H1 (cell line): ENCODE results near the gene SREK1IP1. TPM values are rescaled to one million over a fixed set of nuclear protein-coding genes. Genes with fewer than 3 reads are reported as not detected.

Experiments used
- CTCF ChIA-PET: fragments of 300-600 bp; sonication (Branson Sonifier 250); formaldehyde crosslinking; loops from one replicate; lab custom pipeline; 2021; ENCODE audit not compliant: partially characterized antibody; lab: Charles Lee
- POLR2A ChIA-PET: fragments of 300-600 bp; sonication (Branson Sonifier 250); formaldehyde crosslinking; loops from one replicate; lab custom pipeline; 2021; ENCODE audit warnings: inconsistent platforms; ENCODE audit not compliant: partially characterized antibody; lab: Charles Lee
- DNase-seq, 2 experiments: peaks; one replicate each; pipeline versions ENCODE4 v3.0.0 to v3.0.0-alpha.2; 2010 to 2022; ENCODE audit warnings: low spot score in 2 of 2, low read depth in 1 of 2, mixed read lengths in 1 of 2
- FAIRE-seq: peaks from 2 replicates; lab custom pipeline; 2011; peaks lifted over from hg19 to GRCh38; lab: Jason Lieb, UNC
- H2AFZ ChIP-seq: 2 replicates; pipeline ENCODE4 v1.8.1; 2012; ENCODE audit warnings: low read length, inconsistent platforms
- H2AK5ac ChIP-seq: 2 replicates; pipeline ENCODE4 v1.6.1; 2013; ENCODE audit warnings: low read depth, low read length
- H2BK120ac ChIP-seq: replicated peaks from 2 replicates; pipeline ENCODE3; 2013; ENCODE audit warnings: low read depth, low read length, inconsistent platforms
- H2BK12ac ChIP-seq: 2 replicates; pipeline ENCODE4 v1.6.1; 2013; ENCODE audit warnings: low read depth, low read length
- H2BK15ac ChIP-seq: 2 replicates; pipeline ENCODE4 v1.6.1; 2013; ENCODE audit warnings: low read length
- H2BK20ac ChIP-seq: 2 replicates; pipeline ENCODE4 v1.6.1; 2013; ENCODE audit warnings: low read length
- H2BK5ac ChIP-seq: 2 replicates; pipeline ENCODE4 v1.6.1; 2013; ENCODE audit warnings: low read depth, low read length
- H3K14ac ChIP-seq: 2 replicates; pipeline ENCODE4 v1.6.1; 2013; ENCODE audit warnings: inconsistent platforms; ENCODE audit not compliant: insufficient read length
- H3K18ac ChIP-seq: 2 replicates; pipeline ENCODE4 v1.6.1; 2013; ENCODE audit warnings: low read length; ENCODE audit errors: extremely low read depth
- H3K23ac ChIP-seq: 2 replicates; pipeline ENCODE4 v1.6.1; 2013; ENCODE audit warnings: inconsistent platforms; ENCODE audit not compliant: insufficient read length
- H3K23me2 ChIP-seq: 2 replicates; pipeline ENCODE4 v1.6.1; 2013; ENCODE audit warnings: low read depth, low read length
- H3K27ac ChIP-seq: 2 replicates; pipeline ENCODE4 v1.6.1; 2011; ENCODE audit warnings: low read depth, low read length, inconsistent platforms
- H3K27me3 ChIP-seq, 4 experiments: replicated peaks in 1 of 4; 1 replicate in 1 of 4; 2 replicates in 3 of 4; pipeline versions ENCODE4 v1.6.1 to v1.8.1; 2011 to 2013; ENCODE audit warnings: low read length in 3 of 4, mild to moderate bottlenecking in 3 of 4, inconsistent platforms in 2 of 4, mixed read lengths in 2 of 4, moderate library complexity in 1 of 4; ENCODE audit not compliant: control insufficient read depth in 3 of 4, insufficient read depth in 3 of 4; ENCODE audit errors: extremely low read depth in 1 of 4
- H3K36me3 ChIP-seq, 4 experiments: 2 replicates each; pipeline versions ENCODE4 v1.6.1 to v1.8.1; 2011 to 2013; ENCODE audit warnings: mild to moderate bottlenecking in 4 of 4, low read length in 3 of 4, moderate library complexity in 2 of 4, control low read depth in 1 of 4, inconsistent platforms in 1 of 4; ENCODE audit not compliant: insufficient read depth in 4 of 4, control insufficient read depth in 2 of 4
- H3K4ac ChIP-seq: replicated peaks from 2 replicates; pipeline ENCODE3; 2013; ENCODE audit warnings: low read length, low read depth, mixed read lengths, inconsistent platforms; ENCODE audit not compliant: insufficient read length
- H3K4me1 ChIP-seq, 4 experiments: replicated peaks in 1 of 4; 1 replicate in 1 of 4; 2 replicates in 3 of 4; pipeline versions ENCODE4 v1.6.1 to v1.8.1; 2011 to 2013; ENCODE audit warnings: low read length in 3 of 4, inconsistent platforms in 2 of 4, mixed read lengths in 1 of 4; ENCODE audit not compliant: insufficient read depth in 4 of 4, control insufficient read depth in 3 of 4
- H3K4me2 ChIP-seq, 2 experiments: 2 replicates each; pipeline versions ENCODE4 v1.6.1 to v1.8.1; 2011 to 2013; ENCODE audit warnings: low read depth in 2 of 2, low read length in 2 of 2, control low read depth in 1 of 2, inconsistent platforms in 1 of 2, mild to moderate bottlenecking in 1 of 2; ENCODE audit not compliant: insufficient read depth in 1 of 2
- H3K4me3 ChIP-seq, 4 experiments: fragments of 200-600, 300-600 bp in 1 of 4; sonication (generic), shearing (Covaris generic), sonication (Bioruptor Twin) in 1 of 4; 2 replicates each; pipeline versions ENCODE4 v1.5.1 to v1.8.1; 2011 to 2016; ENCODE audit warnings: low read length in 4 of 4, low read depth in 3 of 4, control low read depth in 2 of 4, inconsistent platforms in 2 of 4, mild to moderate bottlenecking in 2 of 4, mixed read lengths in 1 of 4, moderate library complexity in 1 of 4; ENCODE audit not compliant: insufficient read depth in 2 of 4; ENCODE audit errors: extremely low read depth in 1 of 4
- H3K56ac ChIP-seq: replicated peaks from 2 replicates; pipeline ENCODE3; 2013; ENCODE audit warnings: low read depth, mild to moderate bottlenecking, mixed read lengths, low read length, inconsistent platforms; ENCODE audit not compliant: insufficient read length
- H3K79me1 ChIP-seq: 2 replicates; pipeline ENCODE4 v1.6.1; 2013; ENCODE audit warnings: low read depth, low read length, control low read depth
- H3K79me2 ChIP-seq, 2 experiments: 2 replicates each; pipeline versions ENCODE4 v1.6.1 to v1.8.1; 2012 to 2013; ENCODE audit warnings: low read length in 2 of 2, mild to moderate bottlenecking in 2 of 2, inconsistent platforms in 1 of 2; ENCODE audit not compliant: insufficient read depth in 2 of 2, control insufficient read depth in 1 of 2
- H3K9ac ChIP-seq, 4 experiments: replicated peaks in 1 of 4; 1 replicate in 1 of 4; 2 replicates in 3 of 4; pipeline versions ENCODE4 v1.6.1 to v1.8.1; 2011 to 2013; ENCODE audit warnings: low read depth in 3 of 4, low read length in 3 of 4, control low read depth in 2 of 4, mild to moderate bottlenecking in 2 of 4, moderate library complexity in 2 of 4, inconsistent platforms in 1 of 4; ENCODE audit errors: extremely low read depth in 1 of 4
- H3K9me3 ChIP-seq, 2 experiments: 2 replicates each; pipeline versions ENCODE4 v1.6.1 to v1.8.1; 2012 to 2013; ENCODE audit warnings: mild to moderate bottlenecking in 2 of 2, moderate library complexity in 2 of 2, control low read depth in 1 of 2, inconsistent platforms in 1 of 2, low read depth in 1 of 2, low read length in 1 of 2, mixed read lengths in 1 of 2; ENCODE audit not compliant: insufficient read depth in 2 of 2
- H4K20me1 ChIP-seq, 2 experiments: replicated peaks in 1 of 2; 2 replicates each; pipeline versions ENCODE3 to v1.8.1; 2011 to 2013; ENCODE audit warnings: inconsistent platforms in 2 of 2, low read length in 2 of 2, mild to moderate bottlenecking in 1 of 2; ENCODE audit not compliant: insufficient read depth in 2 of 2, control insufficient read depth in 1 of 2
- H4K5ac ChIP-seq: 2 replicates; pipeline ENCODE4 v1.6.1; 2013; ENCODE audit warnings: low read length, low read depth, mixed read lengths, inconsistent platforms; ENCODE audit not compliant: insufficient read length
- H4K8ac ChIP-seq: 2 replicates; pipeline ENCODE4 v1.8.0; 2013; ENCODE audit warnings: mild to moderate bottlenecking, moderate library complexity, low read length, inconsistent platforms; ENCODE audit not compliant: insufficient read depth; ENCODE audit errors: extremely low read depth
- H4K91ac ChIP-seq: replicated peaks from 2 replicates; pipeline ENCODE3; 2013; ENCODE audit warnings: low read length, mixed read lengths, inconsistent platforms; ENCODE audit not compliant: insufficient read length
- CTBP2 ChIP-seq: IDR thresholded peaks from 2 replicates; pipeline ENCODE4 v1.7.0; 2011; ENCODE audit warnings: borderline replicate concordance, mild to moderate bottlenecking, moderate library complexity, mixed read lengths, low read length; ENCODE audit not compliant: insufficient read depth, insufficient read length
- EP300 ChIP-seq, 2 experiments: IDR thresholded peaks; 1 replicate in 1 of 2; 2 replicates in 1 of 2; pipeline ENCODE4 v1.6.1; 2011 to 2012; ENCODE audit warnings: low read depth in 2 of 2, low read length in 2 of 2, mild to moderate bottlenecking in 2 of 2, borderline replicate concordance in 1 of 2, inconsistent platforms in 1 of 2, moderate library complexity in 1 of 2
- POLR2AphosphoS5 ChIP-seq: IDR thresholded peaks from 2 replicates; pipeline ENCODE4 v1.6.1; 2011; ENCODE audit warnings: low read depth, low read length
- RNF2 ChIP-seq: fragments of 200-900, 300-1000 bp; sonication (generic); IDR thresholded peaks from 2 replicates; pipeline ENCODE4 v1.7.1; 2016; ENCODE audit warnings: borderline replicate concordance, low read depth, mild to moderate bottlenecking, antibody characterized with exemption, low read length; ENCODE audit not compliant: poor library complexity, severe bottlenecking; ENCODE audit errors: missing control alignments
- SIN3A ChIP-seq, 2 experiments: IDR thresholded peaks in 1 of 2; conservative IDR thresholded peaks in 1 of 2; 2 replicates each; pipeline ENCODE4 v1.6.1; 2011 to 2012; ENCODE audit warnings: low read length in 2 of 2, improper control_type of control experiment in 1 of 2, low read depth in 1 of 2, mild to moderate bottlenecking in 1 of 2
- TAF1 ChIP-seq: IDR thresholded peaks from 2 replicates; pipeline ENCODE4 v1.6.1; 2011; ENCODE audit warnings: mild to moderate bottlenecking, low read depth, low read length
- ZNF274 ChIP-seq: IDR thresholded peaks from 2 replicates; pipeline ENCODE4 v1.7.0; 2012; ENCODE audit warnings: low read length, borderline replicate concordance; ENCODE audit errors: extremely low read depth
- WGBS, 2 experiments: shearing (Covaris generic) in 1 of 2; methylation state at CpG; one replicate each; pipeline versions ENCODE4 v1.1.6 to v1.1.7; 2013 to 2015; ENCODE audit warnings: low lambda C conversion rate in 2 of 2, mixed read lengths in 2 of 2, inconsistent platforms in 1 of 2, low coverage in 1 of 2, missing lambda C conversion rate in 1 of 2; ENCODE audit not compliant: insufficient replicate concordance in 2 of 2, insufficient coverage in 1 of 2, insufficient read length in 1 of 2; ENCODE audit errors: extremely low coverage in 1 of 2, missing lambda C conversion rate in 1 of 2; 5-methylcytosine and 5-hydroxymethylcytosine counted together
- polyA plus RNA-seq, 7 experiments: library from polyadenylated mRNA; depleted of rRNA in 3 of 7; stranded (reverse) in 5 of 7; unstranded in 2 of 7; fragments of >200 nt in 5 of 7; fragments of 200-250 nt in 2 of 7; gene quantifications; 1 replicate in 5 of 7; 2 replicates in 1 of 7; 4 replicates in 1 of 7; pipeline versions ENCODE4 v1.2.1 to v1.2.3, GENCODE V29; 2011 to 2013; ENCODE audit warnings: missing spikeins in 2 of 7, mixed read lengths in 2 of 7
- total RNA-seq: library from RNA; stranded (reverse); fragmentation: NEBNext Ultra II Directional; extraction: Animal tissue kit (Norgen Biotek cat#: 25700); gene quantifications from 2 replicates; pipeline ENCODE4 v1.2.1, GENCODE V29; 2021

The SREK1IP1 gene
- total and polyA plus RNA-seq, 2 of the 8 experiments (the other 6 are each of a cell fraction or from before 2014, with no cell fraction given) = 6.2 to 39.0 TPM

DNA sequence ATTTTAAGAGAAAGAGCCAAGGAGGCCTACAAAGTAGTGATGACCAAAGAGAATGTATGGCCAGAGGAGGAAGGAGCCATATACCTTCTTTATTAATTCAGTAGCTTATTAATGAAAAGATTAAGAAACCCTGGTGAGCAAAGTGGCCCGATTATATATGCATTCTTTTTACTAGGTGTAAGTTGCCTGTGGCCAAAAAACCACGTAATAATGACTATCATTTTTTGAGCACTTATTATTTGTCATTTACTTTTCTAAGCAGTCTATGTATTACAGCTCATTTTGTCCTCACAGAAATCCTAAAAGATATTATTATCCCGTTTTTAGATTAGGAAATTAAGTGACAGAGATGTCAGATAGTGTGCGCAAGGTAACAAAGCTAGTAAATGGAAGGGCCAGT lies 3.2 kb upstream of the SREK1IP1 start:
- Histone ChIP-seq H4K5ac (no peak overlapping the region), H3K4me3 (no peak overlapping the region), H3K4me1 (peaks cover 0 to 5% (median 2%) of the 10 kb centered on the region in 4 experiments; a peak in 4 of 7 replicates), H2AK5ac (no peak overlapping the region), H3K79me1 (peaks cover 6% of the 10 kb centered on the region), H3K9me3 (no peaks in the 10 kb centered on the region), H2BK12ac (no peak overlapping the region), H3K23ac (no peak overlapping the region), H3K79me2 (peaks cover 15 to 65% of the 10 kb centered on the region in 2 experiments; a peak in 3 of 4 replicates), H3K4ac (no peak overlapping the region), H3K27me3 (no peaks in the 10 kb centered on the region), H4K91ac (no peak overlapping the region), H3K27ac (no peak overlapping the region), H3K18ac (no peak overlapping the region), H3K36me3 (peaks cover 0 to 6% (median 3%) of the 10 kb centered on the region in 4 experiments; a peak in 4 of 8 replicates), H2BK15ac (no peak overlapping the region), H3K23me2 (0 out of 2 replicates have a peak, but pooled peaks cover 2% of the 10 kb centered on the region), H3K56ac (no peak overlapping the region), H3K14ac (no peak overlapping the region), H3K4me2 (no peak overlapping the region), H2AFZ (no peak overlapping the region), H4K20me1 (no peaks in the 10 kb centered on the region), H4K8ac (no peak overlapping the region), H3K9ac (no peak overlapping the region), H2BK5ac (no peak overlapping the region), H2BK20ac (no peak overlapping the region), H2BK120ac (no peak overlapping the region)
- DNase-seq (no peak), FAIRE-seq (no peak)
- 87% methylated on average over 4 of the region's 4 CpGs; no CpG with 5 or more reads in 1 of the 2 experiments for WGBS, 2 experiments
- ChIA-PET CTCF (interaction anchor here (0.9 to 2.5 kb wide), 5 partner anchors 9 to 137 kb away, joined by 3 to 12 read pairs (median 3); no protein-coding TSS in a partner anchor), POLR2A (interaction anchor here (0.6 to 1.1 kb wide), 3 partner anchors 11 to 51 kb away, joined by 3 to 4 read pairs (median 4); no protein-coding TSS in a partner anchor)
- TF ChIP-seq SIN3A (conservative IDR thresholded peaks at IDR 0.05 in 1 of 2, IDR thresholded peaks at IDR 0.05 in 1 of 2; ENCODE audit: low read depth in 1 of 2, low read length in 2 of 2) = no peak
- TF ChIP-seq TAF1 = no peak
- no peak for TF ChIP-seq RNF2
- TF ChIP-seq EP300 (IDR thresholded peaks at IDR 0.05; ENCODE audit: borderline replicate concordance in 1 of 2, low read depth in 2 of 2, low read length in 2 of 2) = no peak
- TF ChIP-seq CTBP2 = no peak
- no peak for TF ChIP-seq POLR2AphosphoS5
- TF ChIP-seq ZNF274 = no peak
